Adrenal gland (tissue), 12 donors: Measurements from ENCODE around the gene SMS. TPM values are rescaled to one million over a fixed set of nuclear protein-coding genes. Genes with fewer than 3 reads are reported as not detected.

Experiments
- DNase-seq, 7 donors: peaks; one replicate each; pipeline ENCODE4 v3.0.0-alpha.2; 2019 to 2020
- H3K27ac ChIP-seq, 5 donors: fragments of 200-600 bp; sonication (generic) in 4 of 5; 1 replicate in 3 of 5; 2 replicates in 2 of 5; pipeline versions ENCODE4 v1.5.1 to v1.8.0; 2016 to 2020; ENCODE audit warnings: mild to moderate bottlenecking in 1 of 5
- H3K27me3 ChIP-seq: fragments of 200-600 bp; 2 replicates; pipeline ENCODE4 v1.8.0; 2021
- H3K36me3 ChIP-seq, 2 donors: fragments of 200-600 bp; replicated peaks in 1 of 2; 1 replicate in 1 of 2; 2 replicates in 1 of 2; pipeline versions ENCODE4 v1.5.1 to v1.8.0; 2018 to 2022
- H3K4me1 ChIP-seq, 2 donors: fragments of 200-600 bp; replicated peaks in 1 of 2; 1 replicate in 1 of 2; 2 replicates in 1 of 2; pipeline versions ENCODE4 v1.5.1 to v1.8.0; 2018 to 2021
- H3K4me3 ChIP-seq, 4 donors: fragments of 200-600 bp; sonication (generic) in 3 of 4; one replicate each; pipeline ENCODE4 v1.5.1; 2016 to 2018
- H3K9me3 ChIP-seq, 3 donors: fragments of 200-600 bp; sonication (generic) in 1 of 3; replicated peaks in 1 of 3; 1 replicate in 2 of 3; 2 replicates in 1 of 3; pipeline versions ENCODE4 v1.5.1 to v1.8.0; 2016 to 2021
- CTCF ChIP-seq, 6 experiments: fragments of 450-650 bp in 4 of 6; fragments of 200-600 bp in 2 of 6; sonication (generic) in 1 of 6; IDR thresholded peaks; 1 replicate in 5 of 6; 2 replicates in 1 of 6; pipeline versions ENCODE4 v1.5.1 to v1.8.0; 2016 to 2021; ENCODE audit warnings: antibody characterized with exemption in 6 of 6, mild to moderate bottlenecking in 2 of 6, moderate library complexity in 1 of 6
- POLR2A ChIP-seq, 2 donors: fragments of 450-650 bp; IDR thresholded peaks; one replicate each; pipeline ENCODE4 v1.6.1; 2017; ENCODE audit warnings: antibody characterized with exemption in 2 of 2, mild to moderate bottlenecking in 2 of 2, moderate library complexity in 1 of 2
- WGBS, 4 donors: extraction: QIAGEN DNeasy Blood & Tissue Kit in 2 of 4; methylation state at CpG; one replicate each; pipeline versions ENCODE4 v1.1.5 to v1.1.7; 2013 to 2017; 5-methylcytosine and 5-hydroxymethylcytosine counted together
- intact Hi-C, 2 donors: fragments of 100-400 bp; cut with DNase I; formaldehyde crosslinking; loops; one replicate each; pipeline versions ENCODE4 v1.14.1 to v1.15.0; 2022 to 2023
- polyA plus RNA-seq, 3 donors: library from polyadenylated mRNA; stranded (reverse); fragments of 200-250 nt in 2 of 3; fragments of 350-450 nt in 1 of 3; fragmentation: Illumina TruSeq in 1 of 3; extraction: RNeasy Lipid Tissue Mini Kit (QIAGEN cat#74804) in 1 of 3; gene quantifications; one replicate each; pipeline ENCODE4 v1.2.3, GENCODE V29; 2013 to 2014
- total RNA-seq, 9 donors: library from RNA; depleted of rRNA in 4 of 9; stranded (reverse); fragments of >200 nt in 4 of 9; fragments of 120-200 nt in 1 of 9; fragmentation: NEBNext Ultra II Directional in 1 of 9; extraction: Animal tissue kit (Norgen Biotek cat#: 25700) in 1 of 9; gene quantifications; one replicate each; pipeline versions ENCODE4 v1.1.0 to v1.2.4, GENCODE V29; 2013 to 2023
- donor health status: healthy with polysubstance abuse.
- donor health status: Bipolar disorder and iron deficiency.
- donor health status: DM: yes; HTN: yes; CAD: no.
- donor health status: DM: no; HTN: no; CAD: no.
- donor health status: DM: no; HTN: no; CAD: no.
- donor health status: DM: yes; HTN: yes; CAD: no.

The SMS gene
- total and polyA plus RNA-seq, 12 donors, result 68.3 to 265 (median 131) TPM

- DNase-seq, result peak; percentile 53 to 85 (median 80)
- TF ChIP-seq CTCF (IDR thresholded peaks at IDR 0.05) (no peak), POLR2A (IDR thresholded peaks at IDR 0.05) (peak in 1 of 2 donors; percentile 16)
- H3K27ac ChIP-seq, result peak overlapping the region; percentile 30 to 81 (median 75)
- no peaks in the 10 kb centered on the region for H3K36me3 ChIP-seq
- no peak overlapping the region for H3K4me3 ChIP-seq
- no peaks in the 10 kb centered on the region for H3K4me1 ChIP-seq
- intact Hi-C loops, result no loop called here
- peaks cover 4% of the 10 kb centered on the region for H3K27me3 ChIP-seq
- WGBS, 4 donors, result 30 to 41% (median 37%) methylated on average over 11 of the region's 11 CpGs
- no peaks in the 10 kb centered on the region for H3K9me3 ChIP-seq
These were observed 8.1 kb upstream of the SMS start for GRCh38 chrX:21932292-21933002.

DNA sequence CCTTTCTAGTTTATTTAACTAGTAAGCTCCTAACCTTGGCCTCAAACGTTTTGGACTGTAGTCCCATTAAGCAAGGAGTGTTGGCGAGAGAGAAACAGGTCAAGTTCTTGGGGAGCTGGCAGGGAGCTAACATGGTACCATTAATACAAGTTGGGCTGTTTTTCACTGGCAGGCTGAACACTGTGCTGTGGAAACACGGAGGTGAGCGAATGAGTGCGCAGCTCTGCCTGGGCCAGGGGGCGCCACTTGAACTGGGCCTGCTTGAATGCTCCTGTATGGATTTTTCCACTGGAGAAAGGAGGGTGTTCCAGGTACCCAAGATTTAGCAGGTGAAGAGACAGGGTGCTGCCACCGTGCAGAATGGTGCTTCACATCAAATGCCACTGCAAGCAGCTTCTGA, 7.4 kb upstream of the SMS start:
- TF ChIP-seq POLR2A (IDR thresholded peaks at IDR 0.05) (no peak), CTCF (IDR thresholded peaks at IDR 0.05) (no peak)
- peak in 5 of 7 donors; percentile 30 to 33 (median 31) for DNase-seq
- peaks cover 4% of the 10 kb centered on the region for H3K27me3 ChIP-seq
- H3K27ac ChIP-seq, result peak overlapping the region; percentile 30 to 81 (median 72)
- intact Hi-C loops, result no loop called here
- H3K4me3 ChIP-seq, result no peak overlapping the region
- no peaks in the 10 kb centered on the region for H3K9me3 ChIP-seq
- 45 to 64% (median 57%) methylated on average over 5 to 7 of the region's 7 CpGs for WGBS, 4 donors
- H3K4me1 ChIP-seq, result no peaks in the 10 kb centered on the region
- H3K36me3 ChIP-seq, result no peaks in the 10 kb centered on the region

DNA sequence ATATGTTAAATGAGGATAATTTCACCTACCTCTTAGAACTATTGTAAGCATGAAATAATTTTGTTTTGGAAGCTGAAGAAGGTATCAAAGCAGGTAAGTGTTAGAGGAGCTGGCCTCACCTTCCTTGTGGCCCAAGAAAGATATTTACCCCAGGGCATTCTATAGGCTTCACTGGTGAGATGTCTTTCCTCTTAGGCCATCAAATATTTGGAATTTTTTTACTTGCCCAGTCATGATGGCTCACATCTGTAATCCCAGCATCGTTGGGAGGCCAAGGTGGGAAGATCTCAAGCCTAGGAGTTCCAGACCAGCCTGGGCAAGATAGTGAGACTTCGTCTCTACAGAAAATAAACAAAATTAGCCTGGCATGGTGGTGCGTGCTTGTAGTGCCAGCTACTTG, 6.1 kb upstream of the SMS start:
- WGBS, 4 donors, result 79 to 95% (median 87%) methylated on average over 3 of the region's 3 CpGs
- no peaks in the 10 kb centered on the region for H3K36me3 ChIP-seq
- no peaks in the 10 kb centered on the region for H3K9me3 ChIP-seq
- no peaks in the 10 kb centered on the region for H3K4me1 ChIP-seq
- TF ChIP-seq CTCF (IDR thresholded peaks at IDR 0.05), result no peak
- TF ChIP-seq POLR2A (IDR thresholded peaks at IDR 0.05), result no peak
- no peak for DNase-seq
- H3K27me3 ChIP-seq, result no peaks in the 10 kb centered on the region
- H3K4me3 ChIP-seq, result no peak overlapping the region
- intact Hi-C loops, result no loop called here
- no peak overlapping the region for H3K27ac ChIP-seq

DNA sequence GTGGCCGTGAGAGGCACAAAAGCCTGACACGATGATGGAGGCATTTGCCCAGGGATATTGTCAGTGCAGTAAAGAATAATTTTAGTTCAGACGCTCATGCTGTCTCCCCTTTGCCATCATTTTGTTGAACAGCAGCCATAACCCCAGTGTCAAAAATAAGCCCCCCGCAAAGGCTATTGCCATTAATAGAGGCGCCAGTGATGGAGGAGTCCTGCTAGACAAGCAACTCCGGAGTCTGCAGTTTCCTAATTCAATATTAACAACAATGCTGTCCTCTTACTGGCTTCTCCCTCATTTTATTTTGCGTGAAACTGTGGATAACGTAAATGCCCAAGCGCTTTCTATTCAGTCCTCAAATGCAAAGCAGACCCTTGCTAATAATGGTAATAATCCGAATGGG, 603 bp upstream of the SMS start:
- no peaks in the 10 kb centered on the region for H3K27me3 ChIP-seq
- H3K27ac ChIP-seq, result peak overlapping the region in 4 of 5 donors; percentile 50 to 92 (median 78)
- H3K4me3 ChIP-seq, result peak overlapping the region in 2 of 4 donors; percentile 19 to 71
- intact Hi-C loops, result no loop called here
- no peak for TF ChIP-seq CTCF (IDR thresholded peaks at IDR 0.05)
- 51 to 57% (median 52%) methylated on average over 9 to 10 of the region's 10 CpGs for WGBS, 4 donors
- H3K9me3 ChIP-seq, result no peaks in the 10 kb centered on the region
- no peak for DNase-seq
- H3K36me3 ChIP-seq, result no peaks in the 10 kb centered on the region
- H3K4me1 ChIP-seq, result peaks cover 4 to 10% of the 10 kb centered on the region in 2 donors
